ENCODE measurements around the gene ELFN1. TPM values are rescaled to one million over a fixed set of nuclear protein-coding genes. Genes with fewer than 3 reads are reported as not detected.

The ELFN1 gene
- total and polyA plus RNA-seq, 12 donors, result 0.05 to 2.8 (median 0.86) TPM

- WGBS, 4 donors, result 87 to 94% (median 89%) methylated on average over 10 to 11 of the region's 11 CpGs
- H3K4me3 ChIP-seq, result no peak overlapping the region
- intact Hi-C loops (cut with DNase I), result no loop called here
- H3K27ac ChIP-seq, result no peak overlapping the region
- no peaks in the 10 kb centered on the region for H3K9me3 ChIP-seq (replicated peaks in 1 of 3)
- no peaks in the 10 kb centered on the region for H3K36me3 ChIP-seq (replicated peaks in 1 of 2)
- H3K27me3 ChIP-seq, result peaks cover 12% of the 10 kb centered on the region
- TF ChIP-seq CTCF (IDR thresholded peaks at IDR 0.05), result no peak
- H3K4me1 ChIP-seq (replicated peaks in 1 of 2), result no peaks in the 10 kb centered on the region
- DNase-seq, result no peak
These were observed 44.7 kb downstream of the ELFN1 start for GRCh38 chr7:1714583-1715330.

GRCh38 chr7:1715331-1715625, 45.2 kb downstream of the ELFN1 start:
- Histone ChIP-seq H3K4me1 (replicated peaks in 1 of 2) (no peaks in the 10 kb centered on the region), H3K9me3 (replicated peaks in 1 of 3) (no peaks in the 10 kb centered on the region), H3K27ac (no peak overlapping the region), H3K36me3 (replicated peaks in 1 of 2) (no peaks in the 10 kb centered on the region), H3K4me3 (no peak overlapping the region), H3K27me3 (peaks cover 12% of the 10 kb centered on the region)
- intact Hi-C loops (cut with DNase I), result no loop called here
- DNase-seq, result no peak
- 93 to 96% (median 94%) methylated on average over 3 to 5 of the region's 5 CpGs for WGBS, 4 donors
- TF ChIP-seq POLR2A (IDR thresholded peaks at IDR 0.05), result no peak

- Histone ChIP-seq H3K27me3 (peaks cover 12% of the 10 kb centered on the region), H3K27ac (no peak overlapping the region), H3K4me1 (replicated peaks in 1 of 2) (no peaks in the 10 kb centered on the region), H3K4me3 (no peak overlapping the region), H3K36me3 (replicated peaks in 1 of 2) (no peaks in the 10 kb centered on the region), H3K9me3 (replicated peaks in 1 of 3) (no peaks in the 10 kb centered on the region)
- no peak for DNase-seq
- TF ChIP-seq POLR2A (IDR thresholded peaks at IDR 0.05) (no peak), CTCF (IDR thresholded peaks at IDR 0.05) (no peak)
- WGBS, 4 donors, result 78 to 81% (median 78%) methylated on average over 5 to 6 of the region's 6 CpGs
- intact Hi-C loops (cut with DNase I), result no loop called here
These were observed 45.6 kb downstream of the ELFN1 start for GRCh38 chr7:1715671-1716074.

GRCh38 chr7:1716263-1717094, 46.4 kb downstream of the ELFN1 start:
- 46 to 60% (median 52%) methylated on average over 13 to 20 of the region's 20 CpGs for WGBS, 4 donors
- intact Hi-C loops (cut with DNase I), result no loop called here
- H3K4me1 ChIP-seq (replicated peaks in 1 of 2), result no peaks in the 10 kb centered on the region

More at GRCh38 chr7:1716263-1717094, 46.4 kb downstream of the ELFN1 start:
- Histone ChIP-seq H3K27ac (no peak overlapping the region), H3K36me3 (replicated peaks in 1 of 2) (no peaks in the 10 kb centered on the region), H3K27me3 (peaks cover 12% of the 10 kb centered on the region), H3K9me3 (replicated peaks in 1 of 3) (no peaks in the 10 kb centered on the region), H3K4me3 (no peak overlapping the region)
- TF ChIP-seq POLR2A (IDR thresholded peaks at IDR 0.05) (no peak), CTCF (IDR thresholded peaks at IDR 0.05) (no peak)
- no peak for DNase-seq
